NT2/D1 (cell line): Measurements from ENCODE around the gene RHBG.
"Not testable (repeated sequence)": the region's sequence is repeated elsewhere in the genome, so short reads cannot be mapped to it uniquely, and the experiment has no call there.

Experiments used
- DNase-seq: peaks from one replicate; pipeline ENCODE4 v3.0.0-alpha.2; 2011; ENCODE audit warnings: low read depth, low spot score
- H3K27me3 ChIP-seq: 2 replicates; pipeline ENCODE4 v1.6.0; 2011; ENCODE audit warnings: mild to moderate bottlenecking; ENCODE audit not compliant: insufficient read length, insufficient read depth
- H3K36me3 ChIP-seq: 2 replicates; pipeline ENCODE4 v1.6.1; 2011; ENCODE audit warnings: mild to moderate bottlenecking, low read length, mixed read lengths; ENCODE audit not compliant: insufficient read depth, insufficient read length
- H3K4me1 ChIP-seq: 2 replicates; pipeline ENCODE4 v1.5.1; 2011; ENCODE audit not compliant: insufficient read depth, insufficient read length
- H3K4me3 ChIP-seq: 2 replicates; pipeline ENCODE4 v1.5.1; 2011; ENCODE audit warnings: low read depth; ENCODE audit not compliant: insufficient read length
- H3K9ac ChIP-seq: 2 replicates; pipeline ENCODE4 v1.6.0; 2011; ENCODE audit warnings: low read depth; ENCODE audit not compliant: insufficient read length
- H3K9me3 ChIP-seq: 2 replicates; pipeline ENCODE4 v1.5.1; 2011; ENCODE audit warnings: mild to moderate bottlenecking, low read length; ENCODE audit not compliant: insufficient read depth
- SUZ12 ChIP-seq: IDR thresholded peaks from 2 replicates; pipeline ENCODE4 v1.6.1; 2011; ENCODE audit not compliant: insufficient read length, insufficient read depth; ENCODE audit errors: extremely low read depth
- YY1 ChIP-seq: IDR thresholded peaks from 2 replicates; pipeline ENCODE4 v1.6.1; 2011; ENCODE audit not compliant: insufficient read length, insufficient read depth
- ZNF274 ChIP-seq: IDR thresholded peaks from 2 replicates; pipeline ENCODE4 v1.6.1; 2011; ENCODE audit warnings: mild to moderate bottlenecking, low read depth, low read length

Gene RHBG

GRCh38 chr1:156365754-156366153 is 3.3 kb upstream of the RHBG start:
- no peaks in the 10 kb centered on the region for H3K36me3 ChIP-seq
- H3K9ac ChIP-seq: no peak overlapping the region
- H3K4me1 ChIP-seq: peaks cover 15% of the 10 kb centered on the region
- H3K9me3 ChIP-seq: no peaks in the 10 kb centered on the region
- peaks cover 7% of the 10 kb centered on the region for H3K27me3 ChIP-seq
- DNase-seq: no peak
- H3K4me3 ChIP-seq: no peak overlapping the region
- TF ChIP-seq ZNF274: no peak
- TF ChIP-seq SUZ12: no peak
- TF ChIP-seq YY1: no peak

- Histone ChIP-seq H3K27me3 (peaks cover 7% of the 10 kb centered on the region), H3K9me3 (no peaks in the 10 kb centered on the region), H3K4me3 (no peak overlapping the region), H3K36me3 (no peaks in the 10 kb centered on the region), H3K4me1 (peaks cover 15% of the 10 kb centered on the region), H3K9ac (no peak overlapping the region)
- TF ChIP-seq ZNF274 (no peak), YY1 (no peak), SUZ12 (no peak)
- DNase-seq: no peak
Observed at GRCh38 chr1:156366378-156367166, 2.4 kb upstream of the RHBG start.

GRCh38 chr1:156367383-156368156 is 1.4 kb upstream of the RHBG start:
- Histone ChIP-seq H3K36me3 (no peaks in the 10 kb centered on the region), H3K9me3 (no peaks in the 10 kb centered on the region), H3K27me3 (peaks cover 7% of the 10 kb centered on the region), H3K4me3 (no peak overlapping the region), H3K4me1 (peaks cover 20% of the 10 kb centered on the region), H3K9ac (no peak overlapping the region)
- TF ChIP-seq ZNF274 (no peak), SUZ12 (no peak), YY1 (no peak)
- no peak for DNase-seq

GRCh38 chr1:156368157-156368658 is 803 bp upstream of the RHBG start:
- no peak overlapping the region for H3K4me3 ChIP-seq
- no peak for DNase-seq
- no peaks in the 10 kb centered on the region for H3K36me3 ChIP-seq
- TF ChIP-seq ZNF274: no peak
- no peak for TF ChIP-seq SUZ12
- no peak for TF ChIP-seq YY1
- H3K9ac ChIP-seq: no peak overlapping the region
- H3K9me3 ChIP-seq: no peaks in the 10 kb centered on the region
- H3K27me3 ChIP-seq: peaks cover 7% of the 10 kb centered on the region
- H3K4me1 ChIP-seq: peaks cover 20% of the 10 kb centered on the region

GRCh38 chr1:156369685-156370286 is 775 bp downstream of the RHBG start:
- DNase-seq, H3K9me3 ChIP-seq, H3K27me3 ChIP-seq, H3K9ac ChIP-seq, H3K36me3 ChIP-seq: not testable (repeated sequence)
- Histone ChIP-seq H3K4me1 (peaks cover 20% of the 10 kb centered on the region), H3K4me3 (peak overlapping the region; percentile 35)

- Histone ChIP-seq H3K4me1 (peaks cover 19% of the 10 kb centered on the region), H3K9ac (no peak overlapping the region), H3K4me3 (no peak overlapping the region), H3K36me3 (no peaks in the 10 kb centered on the region), H3K27me3 (peaks cover 7% of the 10 kb centered on the region), H3K9me3 (no peaks in the 10 kb centered on the region)
- no peak for TF ChIP-seq SUZ12
- no peak for TF ChIP-seq ZNF274
- TF ChIP-seq YY1: no peak
- DNase-seq: no peak
Observed at GRCh38 chr1:156371553-156372264, 2.7 kb downstream of the RHBG start.

GRCh38 chr1:156372265-156372586 is 3.2 kb downstream of the RHBG start:
- Histone ChIP-seq H3K4me3 (no peak overlapping the region), H3K9ac (no peak overlapping the region), H3K9me3 (no peaks in the 10 kb centered on the region), H3K27me3 (peaks cover 7% of the 10 kb centered on the region), H3K36me3 (no peaks in the 10 kb centered on the region), H3K4me1 (peaks cover 19% of the 10 kb centered on the region)
- TF ChIP-seq SUZ12 (no peak), ZNF274 (no peak), YY1 (no peak)
- no peak for DNase-seq
